Epithelial cell of proximal tubule (primary cell): Measurements from ENCODE around the gene ADCY1. TPM values are rescaled to one million over a fixed set of nuclear protein-coding genes. Genes with fewer than 3 reads are reported as not detected.
A peak's percentile ranks its signal among the peaks of the same experiment; 100 is the strongest.

ENCODE experiments used
- DNase-seq: peaks from one replicate; pipeline ENCODE4 v3.0.0-alpha.2; 2011; ENCODE audit warnings: low read depth
- H3K4me3 ChIP-seq: 2 replicates; pipeline ENCODE4 v1.5.1; 2011; ENCODE audit warnings: low read depth, mild to moderate bottlenecking, low read length
- CTCF ChIP-seq: conservative IDR thresholded peaks from 2 replicates; pipeline ENCODE4 v1.5.1; 2012; ENCODE audit warnings: low read depth, mild to moderate bottlenecking, low read length
- total RNA-seq: library from RNA; depleted of rRNA; stranded (reverse); fragments of >200 nt; gene quantifications from 2 replicates; pipeline ENCODE4 v1.2.3, GENCODE V29; 2015

Gene ADCY1
- total RNA-seq, 1 donor from 2014 or later, result 1.2 TPM

- TF ChIP-seq CTCF, result no peak
- H3K4me3 ChIP-seq, result no peak overlapping the region
- DNase-seq, result no peak
Observed at GRCh38 chr7:45661302-45661995, 87.3 kb downstream of the ADCY1 start.

DNA sequence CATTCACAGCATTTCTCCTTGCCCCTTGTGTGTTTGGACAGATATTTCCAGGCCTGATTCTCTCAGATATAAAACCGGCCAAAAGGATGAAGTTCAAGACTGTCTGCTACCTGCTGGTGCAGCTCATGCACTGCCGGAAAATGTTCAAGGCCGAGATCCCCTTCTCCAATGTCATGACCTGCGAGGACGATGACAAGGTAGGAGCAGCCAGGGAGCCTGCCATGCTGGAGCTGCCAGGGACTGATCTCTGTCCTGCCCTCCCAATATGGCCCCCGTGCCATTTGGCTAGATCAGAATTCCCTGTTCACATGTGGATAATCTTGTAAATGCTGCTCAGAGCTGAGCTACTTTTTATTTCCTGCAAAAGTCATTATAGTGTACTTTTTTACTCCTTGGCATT, 87.8 kb downstream of the ADCY1 start:
- TF ChIP-seq CTCF, result no peak
- no peak overlapping the region for H3K4me3 ChIP-seq
- DNase-seq, result no peak

DNA sequence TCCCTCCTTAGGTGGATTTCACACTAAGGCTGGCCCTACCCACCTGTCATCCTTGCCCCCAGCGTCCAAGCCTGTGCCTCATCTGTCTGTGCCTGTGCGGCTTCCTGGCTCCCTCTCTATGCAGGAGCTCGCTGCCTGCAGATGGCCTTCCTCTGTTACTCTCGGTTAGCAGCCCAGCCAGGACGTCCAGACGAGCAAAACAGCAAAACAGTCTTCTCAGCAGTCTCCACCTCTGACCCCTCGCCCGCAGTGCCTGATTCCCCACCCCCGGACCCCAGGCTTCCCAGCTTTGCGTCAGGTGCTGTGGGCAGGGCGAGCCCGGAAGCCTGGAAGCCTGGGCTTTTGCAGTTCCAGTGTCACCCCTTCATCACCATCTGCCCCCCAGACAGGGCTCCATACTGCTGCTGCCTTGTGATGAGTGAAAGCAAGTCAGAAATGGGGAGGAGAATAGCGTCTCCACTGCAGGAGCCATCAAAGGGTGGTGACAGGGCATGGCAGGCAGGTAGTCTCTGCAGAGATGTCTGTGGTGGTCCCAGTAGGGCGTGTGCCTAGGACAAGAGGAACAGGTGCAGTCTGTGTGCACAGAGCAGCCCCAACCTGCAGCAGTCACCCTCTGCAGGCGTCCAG, 88.5 kb downstream of the ADCY1 start:
- H3K4me3 ChIP-seq, result no peak overlapping the region
- TF ChIP-seq CTCF, result no peak
- DNase-seq, result no peak

DNA sequence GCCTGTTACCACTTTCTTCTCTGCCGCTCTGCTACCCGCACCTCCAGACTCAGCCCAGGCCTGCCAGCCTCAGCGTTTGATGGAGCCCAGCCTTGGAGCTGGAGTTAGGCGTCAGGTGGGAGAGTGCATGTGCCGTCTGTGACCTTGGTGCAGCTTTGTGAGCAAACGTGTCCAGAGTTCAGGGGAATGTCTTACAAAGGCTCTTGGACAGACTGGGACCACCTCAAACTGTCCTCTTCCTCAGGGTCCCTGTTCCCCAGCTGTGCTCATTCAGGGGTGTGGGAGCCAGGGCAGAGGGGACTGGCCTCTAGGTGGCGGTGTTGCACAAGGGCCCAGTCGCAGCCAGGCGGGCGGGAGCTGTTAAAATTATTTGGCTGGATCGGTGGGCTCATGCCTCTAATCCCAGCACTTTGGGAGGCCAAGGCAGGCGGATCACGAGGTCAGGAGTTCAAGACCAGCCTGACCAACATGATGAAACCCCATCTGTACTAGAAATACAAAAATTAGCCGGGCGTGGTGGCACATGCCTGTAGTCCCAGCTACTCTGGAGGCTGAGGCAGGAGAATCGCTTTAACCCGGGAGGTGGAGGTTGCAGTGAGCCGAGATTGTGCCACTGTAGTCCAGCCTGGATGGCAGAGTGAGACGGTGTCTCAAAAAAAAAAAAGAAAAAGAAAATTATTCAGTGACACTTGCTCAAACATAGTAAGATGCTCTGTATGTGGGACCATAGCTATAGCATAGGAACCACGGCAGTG, 89.2 kb downstream of the ADCY1 start:
- DNase-seq, result no peak

DNA sequence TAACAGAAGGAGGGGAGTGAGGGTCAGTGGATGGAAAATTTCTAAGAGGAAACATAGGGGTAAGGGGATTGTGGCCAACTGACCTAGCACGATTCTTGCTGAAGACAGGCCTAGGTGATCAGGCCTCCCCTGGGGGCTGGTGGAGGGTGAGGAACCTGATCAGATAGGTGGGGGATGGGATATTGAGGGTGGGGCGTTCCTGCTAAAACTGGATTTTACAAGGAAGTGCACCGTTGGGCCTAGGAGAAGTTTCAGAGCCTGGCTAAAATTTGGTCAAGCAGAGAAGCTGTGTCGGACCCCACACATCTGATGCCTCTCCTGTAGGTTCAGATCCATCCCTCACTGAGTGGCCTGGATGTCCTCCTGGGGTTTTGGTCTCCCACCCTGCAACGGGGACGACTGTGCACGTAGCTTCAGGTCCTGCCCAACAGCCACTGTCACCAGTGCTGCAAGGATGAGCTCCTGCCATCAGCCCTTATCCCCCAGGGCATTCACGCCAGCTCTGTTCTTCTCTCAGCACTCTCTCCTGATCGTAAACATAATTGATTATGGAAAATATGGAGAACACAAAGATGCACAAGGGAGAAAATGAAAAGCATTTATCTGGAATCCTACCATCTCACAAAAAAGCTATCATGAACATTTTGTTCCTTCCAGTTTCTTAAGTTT, 89.9 kb downstream of the ADCY1 start:
- TF ChIP-seq CTCF, result no peak
- no peak overlapping the region for H3K4me3 ChIP-seq
- no peak for DNase-seq

More for the DNA sequence above, 89.2 kb downstream of the ADCY1 start:
- no peak overlapping the region for H3K4me3 ChIP-seq
- peak; percentile 60 for TF ChIP-seq CTCF

- TF ChIP-seq CTCF, result no peak
- no peak overlapping the region for H3K4me3 ChIP-seq
- DNase-seq, result no peak
Observed at GRCh38 chr7:45665172-45665571, 91.0 kb downstream of the ADCY1 start.
